NCI-H345 treated with DMSO at 0.1 percent for 48 hours (cell line): ENCODE results near the gene EDARADD.

Experiments used
- DNase-seq: peaks from one replicate; lab custom pipeline; 2025; ENCODE audit not compliant: unreplicated experiment; lab: John Stamatoyannopoulos, UW

The EDARADD gene

GRCh38 chr1:236511735-236512418 lies 117.8 kb downstream of the EDARADD start:
- no peak for DNase-seq

GRCh38 chr1:236514703-236515442 lies 120.8 kb downstream of the EDARADD start:
- DNase-seq = peak; percentile 79

GRCh38 chr1:236515443-236515958 lies 121.4 kb downstream of the EDARADD start:
- DNase-seq = peak; percentile 79

- no peak for DNase-seq
Measured at GRCh38 chr1:236516929-236517704, 123.0 kb downstream of the EDARADD start.

GRCh38 chr1:236518322-236518721 lies 124.2 kb downstream of the EDARADD start:
- DNase-seq = no peak

GRCh38 chr1:236520445-236521005 lies 126.4 kb downstream of the EDARADD start:
- DNase-seq = no peak

GRCh38 chr1:236522937-236523703 lies 129.0 kb downstream of the EDARADD start:
- DNase-seq = no peak

GRCh38 chr1:236523704-236524141 lies 129.6 kb downstream of the EDARADD start, which contains the start of gene LGALS8:
Gene LGALS8 (plus strand): TSS chr1:236523982. CDS start chr1:236526071, 2,089 bp downstream.
- peak; percentile 14 for DNase-seq

GRCh38 chr1:236524142-236524894 lies 130.2 kb downstream of the EDARADD start:
- peak; percentile 52 for DNase-seq

GRCh38 chr1:236524895-236525184 lies 130.8 kb downstream of the EDARADD start:
- DNase-seq = no peak

- DNase-seq = no peak
Measured at GRCh38 chr1:236526079-236526478, 132.0 kb downstream of the EDARADD start.

GRCh38 chr1:236530286-236530685 lies 136.2 kb downstream of the EDARADD start:
- no peak for DNase-seq

- DNase-seq = no peak
Measured at GRCh38 chr1:236530959-236531358, 136.9 kb downstream of the EDARADD start.

GRCh38 chr1:236532850-236533249 lies 138.8 kb downstream of the EDARADD start:
- DNase-seq = no peak

- no peak for DNase-seq
Measured at GRCh38 chr1:236534151-236534651, 140.1 kb downstream of the EDARADD start.
